Esophagus (tissue), 2 donors: ENCODE results near the gene CEP68. TPM values are rescaled to one million over a fixed set of nuclear protein-coding genes. Genes with fewer than 3 reads are reported as not detected.
A peak's percentile ranks its signal among the peaks of the same experiment; 100 is the strongest.
"Not testable (repeated sequence)": the region's sequence is repeated elsewhere in the genome, so short reads cannot be mapped to it uniquely, and the experiment has no call there.

ENCODE experiments used
- H3K27ac ChIP-seq, 2 donors: one replicate each; pipeline ENCODE4 v1.5.1; 2013; ENCODE audit warnings: low read depth in 2 of 2, mild to moderate bottlenecking in 2 of 2, inconsistent platforms in 1 of 2, low read length in 1 of 2, moderate library complexity in 1 of 2
- H3K27me3 ChIP-seq, 2 donors: one replicate each; pipeline ENCODE4 v1.6.1; 2013; ENCODE audit warnings: low read length in 2 of 2, control low read depth in 1 of 2, mild to moderate bottlenecking in 1 of 2; ENCODE audit not compliant: insufficient read depth in 2 of 2, control insufficient read depth in 1 of 2
- H3K36me3 ChIP-seq, 2 donors: one replicate each; pipeline ENCODE4 v1.6.1; 2013; ENCODE audit warnings: low read length in 1 of 2; ENCODE audit not compliant: control insufficient read depth in 2 of 2, insufficient read depth in 2 of 2
- H3K4me1 ChIP-seq, 2 donors: one replicate each; pipeline ENCODE4 v1.6.1; 2013; ENCODE audit warnings: low read length in 1 of 2; ENCODE audit not compliant: control insufficient read depth in 2 of 2, insufficient read depth in 2 of 2
- H3K4me3 ChIP-seq, 2 donors: one replicate each; pipeline ENCODE4 v1.5.1; 2013; ENCODE audit warnings: low read length in 2 of 2, mild to moderate bottlenecking in 2 of 2, low read depth in 1 of 2, moderate library complexity in 1 of 2
- H3K9me3 ChIP-seq, 2 donors: one replicate each; pipeline ENCODE4 v1.6.1; 2013; ENCODE audit warnings: mild to moderate bottlenecking in 2 of 2, low read depth in 1 of 2, low read length in 1 of 2, moderate library complexity in 1 of 2; ENCODE audit not compliant: control insufficient read depth in 2 of 2, insufficient read depth in 1 of 2
- whole genome bisulfite sequencing, 2 donors: extraction: QIAGEN DNeasy Blood & Tissue Kit; methylation state at CpG; one replicate each; pipeline ENCODE4 v1.1.7; 2013; 5-methylcytosine and 5-hydroxymethylcytosine counted together
- polyA plus RNA-seq, 2 donors: library from polyadenylated mRNA; stranded (reverse); fragments of 200-250 nt; gene quantifications; one replicate each; pipeline ENCODE4 v1.2.3, GENCODE V29; 2013
- donor health status: healthy with polysubstance abuse.
- donor health status: Bipolar disorder and iron deficiency.

Gene CEP68
- polyA plus RNA-seq, 2 donors: 3.3 to 4.3 TPM

DNA sequence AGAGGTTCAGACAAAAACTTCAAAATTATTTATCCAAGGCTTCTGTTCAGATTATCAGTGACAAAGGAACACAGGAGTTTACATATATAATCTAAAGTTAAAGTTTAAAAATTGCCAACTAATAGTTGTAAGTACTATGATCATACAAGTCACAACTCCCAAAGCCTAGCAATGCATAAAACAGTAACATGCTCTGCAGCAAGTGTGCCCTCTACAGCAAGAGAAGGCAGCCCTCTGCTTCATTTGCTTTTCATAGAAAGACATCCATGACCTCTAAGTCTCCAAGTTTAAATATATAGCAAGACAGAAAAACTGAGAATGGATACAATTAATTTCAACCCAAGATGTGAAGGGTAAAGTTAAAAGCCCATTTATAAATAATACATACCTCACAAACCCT, 60.4 kb downstream of the CEP68 start:
- Histone ChIP-seq H3K4me3 (no peak overlapping the region), H3K27ac (no peak overlapping the region), H3K27me3 (no peaks in the 10 kb centered on the region), H3K4me1 (no peaks in the 10 kb centered on the region), H3K36me3 (no peaks in the 10 kb centered on the region), H3K9me3 (no peaks in the 10 kb centered on the region)

DNA sequence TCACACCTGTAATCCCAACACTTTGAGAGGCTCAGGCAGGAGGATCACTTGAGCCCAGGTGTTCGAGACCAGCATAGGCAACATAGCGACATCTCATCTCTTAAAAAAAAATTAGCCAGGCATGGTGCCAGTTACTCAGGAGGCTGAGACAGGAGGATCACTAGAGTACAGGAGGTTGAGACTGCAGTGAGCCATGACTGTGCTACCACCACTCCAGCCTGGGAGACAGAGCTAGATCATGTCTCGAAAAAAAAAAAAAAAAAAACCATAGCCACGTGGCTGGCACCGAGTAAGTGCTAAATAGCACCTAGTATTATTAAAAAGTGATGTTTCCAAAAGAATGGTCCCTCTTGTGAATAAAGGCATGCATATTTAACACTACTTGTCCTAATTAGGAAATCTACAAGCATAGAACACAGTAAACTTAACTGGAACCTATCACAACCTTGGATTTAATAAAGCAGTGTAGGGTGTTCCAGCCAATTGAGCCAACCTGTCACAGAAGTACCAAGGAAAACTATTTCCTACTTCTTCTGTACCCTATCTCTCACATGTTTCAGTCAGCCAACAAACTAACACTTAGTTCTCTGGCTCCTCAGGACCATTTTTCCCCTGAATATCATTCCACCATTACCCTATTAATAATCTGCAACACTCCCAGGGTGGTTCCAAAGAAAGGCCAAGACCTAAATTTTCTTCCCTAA, 64.9 kb downstream of the CEP68 start:
- H3K27me3 ChIP-seq: no peaks in the 10 kb centered on the region
- no peak overlapping the region for H3K27ac ChIP-seq
- no peak overlapping the region for H3K4me3 ChIP-seq
- 75 to 82% methylated on average over 5 of the region's 5 CpGs for WGBS, 2 donors
- H3K4me1 ChIP-seq: no peaks in the 10 kb centered on the region
- no peaks in the 10 kb centered on the region for H3K36me3 ChIP-seq
- H3K9me3 ChIP-seq: no peaks in the 10 kb centered on the region

DNA sequence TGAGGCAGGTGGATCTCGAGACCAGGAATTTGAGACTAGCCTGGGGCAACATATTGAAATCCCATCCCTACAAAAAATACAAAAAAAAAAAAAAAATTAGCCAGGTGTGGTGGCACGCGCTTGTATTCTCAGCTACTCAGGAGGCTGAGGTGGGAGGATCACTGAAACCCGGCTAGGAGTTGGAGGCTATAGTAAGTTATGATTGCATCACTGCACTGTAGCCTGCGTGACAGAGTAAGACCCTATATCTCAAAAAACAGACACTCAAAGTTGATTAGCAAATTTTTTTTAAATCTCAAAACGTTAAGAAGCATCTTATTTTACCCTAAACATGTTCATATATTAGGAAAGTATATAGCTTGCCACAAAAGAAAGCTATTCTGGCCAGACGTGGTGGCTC, 66.1 kb downstream of the CEP68 start:
- H3K27me3 ChIP-seq: no peaks in the 10 kb centered on the region
- H3K27ac ChIP-seq: no peak overlapping the region
- no peak overlapping the region for H3K4me3 ChIP-seq
- H3K9me3 ChIP-seq: no peaks in the 10 kb centered on the region
- H3K36me3 ChIP-seq: no peaks in the 10 kb centered on the region
- peaks cover 0 to 1% of the 10 kb centered on the region in 2 donors for H3K4me1 ChIP-seq
- WGBS, 2 donors: 81 to 84% methylated on average over 7 of the region's 7 CpGs

DNA sequence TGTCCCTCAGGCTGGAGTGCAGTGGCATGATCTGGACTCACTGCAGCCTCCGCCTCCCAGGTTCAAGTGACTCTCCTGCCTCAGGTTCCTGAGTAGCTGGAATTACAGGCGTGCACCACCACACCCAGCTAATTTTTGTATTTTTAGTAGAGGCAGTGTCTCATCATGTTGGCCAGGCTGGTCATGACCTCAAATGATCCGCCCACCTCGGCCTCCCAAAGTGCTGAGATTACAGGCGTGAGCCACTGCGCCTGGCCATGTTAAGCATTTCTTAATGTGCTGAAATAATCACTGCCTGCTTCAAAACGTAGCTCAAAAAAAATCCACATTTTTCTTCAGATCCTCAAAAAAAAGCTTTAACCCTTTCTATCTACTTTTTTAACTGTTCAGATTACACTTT, 69.2 kb downstream of the CEP68 start:
- WGBS, 2 donors: 55 to 59% methylated on average over 7 of the region's 7 CpGs
- not testable (repeated sequence) for H3K27ac ChIP-seq, H3K36me3 ChIP-seq, H3K27me3 ChIP-seq, H3K4me3 ChIP-seq, H3K4me1 ChIP-seq, H3K9me3 ChIP-seq

DNA sequence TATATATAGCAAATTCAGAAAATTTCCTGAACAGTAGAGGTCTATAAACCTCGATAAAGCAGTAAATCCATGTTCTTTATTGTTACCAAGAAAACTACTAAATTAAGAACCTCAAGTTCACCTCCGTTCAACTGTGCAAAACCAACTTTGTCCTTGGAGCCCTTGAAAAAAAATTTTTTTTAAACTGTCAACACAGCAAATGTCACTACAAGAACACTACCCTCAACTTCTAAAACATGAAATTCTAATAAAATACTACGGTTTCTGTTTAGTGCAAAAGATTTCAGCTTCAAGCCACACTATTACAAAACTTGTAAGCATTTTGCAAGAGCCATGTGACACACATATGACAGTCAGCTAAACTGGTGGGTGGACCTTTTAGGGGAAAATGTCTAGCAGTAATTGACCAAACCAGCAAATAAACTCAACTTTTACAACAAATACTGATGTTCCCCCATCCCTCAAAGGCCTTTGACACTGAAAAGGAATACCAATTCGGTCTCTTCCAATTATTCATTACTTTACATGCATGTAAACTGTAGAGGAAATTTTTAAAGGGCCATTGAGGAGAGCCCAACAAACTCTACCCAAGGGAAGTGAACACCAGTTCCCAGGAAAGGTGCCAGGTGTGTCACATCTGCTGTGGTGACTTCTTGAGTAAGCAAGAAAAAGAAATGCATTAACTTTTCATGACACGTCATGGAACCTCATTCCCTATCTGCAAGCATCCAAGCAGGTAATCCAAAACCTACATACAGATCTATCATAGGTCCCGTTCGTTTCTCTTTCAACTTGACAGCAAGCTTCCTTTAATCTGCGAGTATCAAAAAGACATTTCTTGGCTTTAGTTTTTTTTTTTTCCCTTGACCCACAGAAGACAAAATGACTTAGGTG, 72.3 kb downstream of the CEP68 start:
- peaks cover 0 to 2% of the 10 kb centered on the region in 2 donors for H3K4me1 ChIP-seq
- H3K4me3 ChIP-seq: peak overlapping the region; percentile 34 to 77
- no peaks in the 10 kb centered on the region for H3K36me3 ChIP-seq
- peak overlapping the region; percentile 97 to 99 for H3K27ac ChIP-seq
- no peaks in the 10 kb centered on the region for H3K27me3 ChIP-seq
- H3K9me3 ChIP-seq: no peaks in the 10 kb centered on the region
- WGBS, 2 donors: 11 to 12% methylated on average over 8 of the region's 8 CpGs

DNA sequence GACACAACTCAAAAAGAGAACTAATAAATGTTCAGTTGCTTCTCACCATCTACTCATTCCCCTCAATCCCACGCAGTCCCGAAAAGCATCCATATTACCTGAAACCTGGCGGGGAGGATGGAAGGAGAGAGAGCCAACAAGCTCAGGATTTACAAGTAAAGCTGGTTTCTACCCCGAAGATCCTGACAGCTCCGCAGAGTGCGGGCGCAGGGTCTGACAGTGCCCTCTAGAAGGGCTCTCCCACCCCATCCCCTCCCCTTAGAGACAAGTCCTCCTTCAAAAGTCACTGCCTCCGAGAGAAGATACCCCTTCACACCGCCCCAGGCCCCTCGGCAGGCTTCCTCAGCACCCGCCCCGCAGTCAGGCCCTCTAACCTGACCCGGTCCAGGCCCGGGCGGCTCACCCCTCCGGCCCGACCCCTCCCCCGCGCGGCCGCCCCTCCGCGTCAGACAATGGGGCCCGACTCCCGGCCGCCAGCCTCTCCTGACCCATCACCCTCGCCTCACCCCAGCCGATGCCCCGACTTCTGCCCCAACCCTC, 73.1 kb downstream of the CEP68 start:
- H3K4me1 ChIP-seq: peaks cover 0 to 2% of the 10 kb centered on the region in 2 donors
- H3K27ac ChIP-seq: peak overlapping the region; percentile 97 to 99
- H3K9me3 ChIP-seq: no peaks in the 10 kb centered on the region
- 0 to 1% methylated on average over 22 to 29 of the region's 29 CpGs for WGBS, 2 donors
- H3K4me3 ChIP-seq: peak overlapping the region; percentile 77 to 94
- H3K27me3 ChIP-seq: no peaks in the 10 kb centered on the region
- H3K36me3 ChIP-seq: no peaks in the 10 kb centered on the region

- Histone ChIP-seq H3K9me3 (no peaks in the 10 kb centered on the region), H3K36me3 (no peaks in the 10 kb centered on the region), H3K27me3 (no peaks in the 10 kb centered on the region), H3K4me3 (peak within 1 kb of the TSS; percentile 77 to 94), H3K27ac (peak within 1 kb of the TSS; percentile 97 to 99), H3K4me1 (peaks cover 0 to 2% of the 10 kb centered on the region in 2 donors)
- WGBS, 2 donors: 0 to 1% methylated on average over 67 to 76 of the region's 76 CpGs
Observed at GRCh38 chr2:65129826-65130663, 73.8 kb downstream of the CEP68 start, which contains the start of gene RAB1A. Gene RAB1A (minus strand): TSS chr2:65130106. CDS start chr2:65129915, 191 bp downstream.

GRCh38 chr2:65130664-65131175, 74.5 kb downstream of the CEP68 start:
- WGBS, 2 donors: 12 to 15% methylated on average over 17 to 19 of the region's 19 CpGs
- no peaks in the 10 kb centered on the region for H3K9me3 ChIP-seq
- H3K4me1 ChIP-seq: peaks cover 0 to 2% of the 10 kb centered on the region in 2 donors
- H3K27ac ChIP-seq: peak overlapping the region; percentile 81 to 90
- no peaks in the 10 kb centered on the region for H3K27me3 ChIP-seq
- no peaks in the 10 kb centered on the region for H3K36me3 ChIP-seq
- H3K4me3 ChIP-seq: peak overlapping the region; percentile 47 to 66

DNA sequence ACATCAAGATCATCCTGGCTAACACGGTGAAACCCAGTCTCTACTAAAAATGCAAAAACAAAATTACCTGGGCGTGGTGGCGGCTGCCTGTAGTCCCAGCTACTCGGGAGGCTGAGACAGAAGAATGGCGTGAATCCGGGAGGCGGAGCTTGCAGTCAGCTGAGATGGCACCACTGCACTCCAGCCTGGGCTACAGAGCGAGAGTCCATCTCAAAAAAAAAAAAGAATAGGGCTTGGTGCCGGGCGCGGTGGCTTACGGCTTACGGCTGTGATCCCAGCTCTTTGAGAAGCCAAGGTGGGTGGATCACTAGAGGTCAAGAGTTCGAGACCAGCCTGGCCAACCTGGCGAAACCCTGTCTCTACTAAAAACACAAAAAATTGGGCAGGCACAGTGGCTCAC, 76.7 kb downstream of the CEP68 start:
- 86 to 88% methylated on average over 15 of the region's 15 CpGs for WGBS, 2 donors
- H3K27me3 ChIP-seq, H3K36me3 ChIP-seq, H3K4me1 ChIP-seq, H3K27ac ChIP-seq, H3K9me3 ChIP-seq, H3K4me3 ChIP-seq: not testable (repeated sequence)
